ENCODE data around the gene MDM2.

DNA sequence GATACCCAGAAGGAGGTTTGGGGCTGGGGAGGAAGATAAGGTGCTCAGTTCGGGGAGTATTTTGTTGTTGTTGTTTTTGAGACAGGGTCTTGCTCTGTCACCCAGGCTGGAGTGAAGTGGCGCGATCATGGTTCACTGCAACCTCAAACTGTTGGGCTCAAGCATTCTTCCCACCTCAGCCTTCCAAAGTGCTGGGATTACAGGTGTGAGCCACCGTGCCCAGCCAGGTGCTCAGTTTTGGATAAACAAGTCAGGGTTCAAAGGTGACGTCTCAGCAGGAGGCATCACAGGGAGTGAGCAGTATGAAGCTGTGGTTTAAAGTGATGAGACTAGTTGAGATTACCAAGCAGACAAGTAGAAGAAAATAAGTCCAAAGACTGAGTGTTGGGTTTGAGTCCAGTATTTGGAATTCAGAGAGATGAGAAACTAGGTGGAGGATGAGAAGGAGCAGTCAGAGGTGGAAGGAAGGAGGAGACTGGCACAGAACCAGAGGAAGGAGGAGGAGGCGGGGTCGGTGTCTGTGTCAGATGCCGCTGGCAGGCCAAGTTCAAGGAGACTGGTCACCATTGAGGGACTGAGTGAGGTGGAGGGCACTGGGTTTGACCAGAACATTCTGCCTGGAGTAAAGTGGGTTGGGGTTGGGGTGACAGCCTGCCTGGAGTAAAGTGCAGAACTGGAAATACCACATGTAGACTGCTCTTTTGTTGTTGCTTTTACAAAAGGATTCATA lies 45.9 kb upstream of the MDM2 start:
- TF ChIP-seq, protein P1, sequence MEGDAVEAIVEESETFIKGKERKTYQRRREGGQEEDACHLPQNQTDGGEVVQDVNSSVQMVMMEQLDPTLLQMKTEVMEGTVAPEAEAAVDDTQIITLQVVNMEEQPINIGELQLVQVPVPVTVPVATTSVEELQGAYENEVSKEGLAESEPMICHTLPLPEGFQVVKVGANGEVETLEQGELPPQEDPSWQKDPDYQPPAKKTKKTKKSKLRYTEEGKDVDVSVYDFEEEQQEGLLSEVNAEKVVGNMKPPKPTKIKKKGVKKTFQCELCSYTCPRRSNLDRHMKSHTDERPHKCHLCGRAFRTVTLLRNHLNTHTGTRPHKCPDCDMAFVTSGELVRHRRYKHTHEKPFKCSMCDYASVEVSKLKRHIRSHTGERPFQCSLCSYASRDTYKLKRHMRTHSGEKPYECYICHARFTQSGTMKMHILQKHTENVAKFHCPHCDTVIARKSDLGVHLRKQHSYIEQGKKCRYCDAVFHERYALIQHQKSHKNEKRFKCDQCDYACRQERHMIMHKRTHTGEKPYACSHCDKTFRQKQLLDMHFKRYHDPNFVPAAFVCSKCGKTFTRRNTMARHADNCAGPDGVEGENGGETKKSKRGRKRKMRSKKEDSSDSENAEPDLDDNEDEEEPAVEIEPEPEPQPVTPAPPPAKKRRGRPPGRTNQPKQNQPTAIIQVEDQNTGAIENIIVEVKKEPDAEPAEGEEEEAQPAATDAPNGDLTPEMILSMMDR (IDR thresholded peaks at IDR 0.05) = no peak
- TF ChIP-seq EZH2 (IDR thresholded peaks at IDR 0.05; ENCODE audit: borderline replicate concordance, insufficient read depth, low read depth, low read length, poor library complexity, severe bottlenecking) = no peak
